Body of pancreas (tissue), 4 donors: ENCODE data around the gene CIAPIN1. TPM values are rescaled to one million over a fixed set of nuclear protein-coding genes. Genes with fewer than 3 reads are reported as not detected.

Experiments
- ATAC-seq: fragments of 150-250 bp; one replicate; pipeline ENCODE4 v1.9.1; 2016
- DNase-seq, 4 donors: peaks; one replicate each; pipeline ENCODE4 v3.0.0-alpha.2; 2019
- H3K27ac ChIP-seq, 4 donors: fragments of 200-600 bp; sonication (generic); 1 replicate in 3 of 4; 2 replicates in 1 of 4; pipeline versions ENCODE4 v1.5.1 to v1.6.1; 2016 to 2019; ENCODE audit warnings: mild to moderate bottlenecking in 1 of 4, mixed read lengths in 1 of 4, moderate library complexity in 1 of 4
- H3K27me3 ChIP-seq, 2 donors: fragments of 200-600 bp; sonication (generic); one replicate each; pipeline ENCODE4 v1.6.0; 2016; ENCODE audit warnings: mild to moderate bottlenecking in 1 of 2
- H3K36me3 ChIP-seq, 2 donors: fragments of 200-600 bp; sonication (generic); replicated peaks in 1 of 2; 2 replicates each; pipeline ENCODE4 v1.5.1; 2016; ENCODE audit warnings: low read depth in 2 of 2; ENCODE audit not compliant: insufficient read depth in 1 of 2
- H3K4me1 ChIP-seq: fragments of 200-600 bp; sonication (generic); one replicate; pipeline ENCODE4 v1.6.0; 2016
- H3K4me3 ChIP-seq, 2 donors: fragments of 200-600 bp; sonication (generic); 1 replicate in 1 of 2; 2 replicates in 1 of 2; pipeline ENCODE4 v1.5.1; 2016 to 2019
- H3K9me3 ChIP-seq, 3 donors: fragments of 200-600 bp; sonication (generic); 1 replicate in 2 of 3; 2 replicates in 1 of 3; pipeline ENCODE4 v1.5.1; 2016
- POLR2A ChIP-seq, 3 donors: fragments of 450-650 bp; IDR thresholded peaks; one replicate each; pipeline ENCODE4 v1.6.1; 2016; ENCODE audit warnings: antibody characterized with exemption in 3 of 3, mild to moderate bottlenecking in 2 of 3
- WGBS, 2 donors: methylation state at CpG; one replicate each; pipeline ENCODE4 v1.1.5; 2017; 5-methylcytosine and 5-hydroxymethylcytosine counted together
- intact Hi-C: fragments of 100-400 bp; cut with DNase I; formaldehyde crosslinking; loops from one replicate; pipeline ENCODE4 v1.15.1; 2023
- total RNA-seq, 2 donors: library from RNA; depleted of rRNA; stranded (reverse); fragments of >200 nt; gene quantifications; one replicate each; pipeline ENCODE4 v1.1.0, GENCODE V29; 2016
- TF ChIP-seq, protein P1 (sequence below), 7 experiments: fragments of 450-650 bp in 4 of 7; fragments of 200-600 bp in 3 of 7; sonication (generic) in 3 of 7; IDR thresholded peaks; one replicate each; pipeline ENCODE4 v1.5.1; 2016 to 2019; ENCODE audit warnings: antibody characterized with exemption in 7 of 7

The CIAPIN1 gene
- total RNA-seq, 2 donors from 2014 or later: 13.5 to 19.4 TPM

DNA sequence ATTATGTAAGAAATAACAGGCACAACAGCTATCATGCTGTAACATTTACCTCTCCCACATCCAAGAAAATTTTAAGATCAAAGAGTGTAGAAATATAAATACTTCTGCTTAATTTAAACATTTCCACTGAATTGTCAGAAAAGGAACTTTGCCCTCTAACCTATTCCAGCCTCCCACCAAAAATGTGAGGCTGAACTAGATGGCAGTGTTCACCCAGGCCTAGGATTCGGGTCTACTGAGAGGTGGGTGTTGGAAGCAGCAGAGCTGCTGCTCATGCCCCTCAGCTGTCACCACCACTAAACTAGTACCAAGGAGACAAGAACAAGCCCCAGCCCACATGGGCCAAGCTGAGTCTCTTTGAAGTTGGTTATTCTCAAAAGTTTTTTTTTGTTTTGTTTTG is 11.3 kb downstream of the CIAPIN1 start:
- TF ChIP-seq, protein P1, sequence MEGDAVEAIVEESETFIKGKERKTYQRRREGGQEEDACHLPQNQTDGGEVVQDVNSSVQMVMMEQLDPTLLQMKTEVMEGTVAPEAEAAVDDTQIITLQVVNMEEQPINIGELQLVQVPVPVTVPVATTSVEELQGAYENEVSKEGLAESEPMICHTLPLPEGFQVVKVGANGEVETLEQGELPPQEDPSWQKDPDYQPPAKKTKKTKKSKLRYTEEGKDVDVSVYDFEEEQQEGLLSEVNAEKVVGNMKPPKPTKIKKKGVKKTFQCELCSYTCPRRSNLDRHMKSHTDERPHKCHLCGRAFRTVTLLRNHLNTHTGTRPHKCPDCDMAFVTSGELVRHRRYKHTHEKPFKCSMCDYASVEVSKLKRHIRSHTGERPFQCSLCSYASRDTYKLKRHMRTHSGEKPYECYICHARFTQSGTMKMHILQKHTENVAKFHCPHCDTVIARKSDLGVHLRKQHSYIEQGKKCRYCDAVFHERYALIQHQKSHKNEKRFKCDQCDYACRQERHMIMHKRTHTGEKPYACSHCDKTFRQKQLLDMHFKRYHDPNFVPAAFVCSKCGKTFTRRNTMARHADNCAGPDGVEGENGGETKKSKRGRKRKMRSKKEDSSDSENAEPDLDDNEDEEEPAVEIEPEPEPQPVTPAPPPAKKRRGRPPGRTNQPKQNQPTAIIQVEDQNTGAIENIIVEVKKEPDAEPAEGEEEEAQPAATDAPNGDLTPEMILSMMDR (IDR thresholded peaks at IDR 0.05): no peak
- no peak for TF ChIP-seq POLR2A (IDR thresholded peaks at IDR 0.05)
- no peak for DNase-seq
- intact Hi-C loops: no loop called here

DNA sequence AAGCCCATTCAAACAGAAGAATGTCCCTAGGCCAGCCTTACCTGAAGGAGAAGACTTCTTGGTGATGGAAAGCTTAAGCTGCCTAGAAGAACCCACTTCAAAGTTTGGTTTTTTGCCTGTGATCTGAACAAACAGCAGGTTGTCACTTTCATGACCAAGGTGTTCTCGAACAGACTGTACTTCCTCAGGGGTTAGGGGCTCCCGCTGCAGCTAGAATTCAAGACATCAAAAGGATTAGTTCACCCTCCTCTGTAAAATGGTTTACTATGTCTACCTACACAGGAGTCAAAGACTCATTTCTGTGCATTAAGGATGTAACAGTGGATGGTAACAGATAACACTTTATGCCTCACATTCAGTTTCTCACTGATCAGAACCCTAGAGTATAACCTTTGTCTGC is 13.2 kb downstream of the CIAPIN1 start:
- H3K27me3 ChIP-seq: no peaks in the 10 kb centered on the region
- ATAC-seq: no peak
- peaks cover 7% of the 10 kb centered on the region for H3K4me1 ChIP-seq
- H3K9me3 ChIP-seq: no peaks in the 10 kb centered on the region
- intact Hi-C loops: no loop called here
- H3K4me3 ChIP-seq: no peak overlapping the region
- no peak overlapping the region for H3K27ac ChIP-seq
- WGBS, 2 donors: 93 to 100% methylated on average over 2 of the region's 2 CpGs
- no peak for TF ChIP-seq POLR2A (IDR thresholded peaks at IDR 0.05)
- TF ChIP-seq, protein P1 (IDR thresholded peaks at IDR 0.05): no peak
- no peak for DNase-seq
- peaks cover 14 to 22% of the 10 kb centered on the region in 2 donors for H3K36me3 ChIP-seq

More for the DNA sequence above, 11.3 kb downstream of the CIAPIN1 start:
- Histone ChIP-seq H3K36me3 (peaks cover 9 to 10% of the 10 kb centered on the region in 2 donors), H3K4me3 (no peak overlapping the region), H3K9me3 (no peaks in the 10 kb centered on the region), H3K4me1 (peaks cover 7% of the 10 kb centered on the region), H3K27ac (no peak overlapping the region), H3K27me3 (no peaks in the 10 kb centered on the region)
- no peak for ATAC-seq
- 90 to 100% methylated on average over 1 of the region's 1 CpG for WGBS, 2 donors

DNA sequence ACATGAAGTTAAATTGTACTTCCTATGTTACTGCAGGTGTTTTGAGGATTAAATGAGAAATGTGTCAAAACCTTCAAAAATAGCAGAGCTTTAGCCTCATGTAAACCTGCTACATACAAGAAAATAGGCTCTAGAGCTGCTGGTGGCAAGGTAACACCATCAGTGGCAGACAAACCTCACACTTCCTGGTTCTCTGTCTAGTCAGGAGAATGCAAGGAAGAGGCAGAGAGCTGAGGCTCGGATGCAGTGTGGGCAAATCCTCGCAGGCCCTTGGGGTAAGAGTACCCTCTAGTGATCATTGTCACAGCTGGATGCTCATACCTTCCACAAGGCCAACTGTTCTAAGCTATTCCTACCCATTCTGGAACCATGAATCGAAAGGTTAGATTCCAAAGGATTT is 14.2 kb downstream of the CIAPIN1 start:
- H3K27me3 ChIP-seq: no peaks in the 10 kb centered on the region
- DNase-seq: no peak
- no peak overlapping the region for H3K4me3 ChIP-seq
- H3K27ac ChIP-seq: no peak overlapping the region
- ATAC-seq: no peak
- no peak for TF ChIP-seq POLR2A (IDR thresholded peaks at IDR 0.05)
- TF ChIP-seq, protein P1 (IDR thresholded peaks at IDR 0.05): no peak
- H3K9me3 ChIP-seq: no peaks in the 10 kb centered on the region
- WGBS, 2 donors: 87 to 90% methylated on average over 3 of the region's 3 CpGs
- peaks cover 14 to 28% of the 10 kb centered on the region in 2 donors for H3K36me3 ChIP-seq
- H3K4me1 ChIP-seq: peaks cover 7% of the 10 kb centered on the region
- intact Hi-C loops: no loop called here

DNA sequence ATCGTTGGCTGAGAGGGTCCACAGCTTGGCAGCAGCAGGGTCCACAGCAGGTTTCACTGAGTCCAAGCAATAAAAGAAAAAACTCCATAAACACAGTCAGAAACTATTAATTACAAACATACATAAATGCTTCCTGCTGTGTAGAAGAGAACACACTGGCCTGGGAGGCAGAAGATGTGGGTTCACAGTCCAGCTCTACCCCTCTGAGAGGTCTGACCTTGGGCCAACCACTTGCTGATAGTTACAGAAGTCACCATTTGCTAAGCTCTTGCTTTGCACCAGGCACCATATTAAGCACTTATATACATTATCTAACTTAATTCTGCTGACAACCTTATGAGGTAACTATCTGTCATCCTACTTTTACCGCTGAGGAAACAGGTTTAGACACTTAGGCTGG is 14.7 kb downstream of the CIAPIN1 start:
- TF ChIP-seq, protein P1 (IDR thresholded peaks at IDR 0.05): no peak
- Histone ChIP-seq H3K27me3 (no peaks in the 10 kb centered on the region), H3K27ac (no peak overlapping the region), H3K36me3 (peaks cover 18 to 28% of the 10 kb centered on the region in 2 donors), H3K4me1 (peaks cover 7% of the 10 kb centered on the region), H3K4me3 (no peak overlapping the region), H3K9me3 (no peaks in the 10 kb centered on the region)
- DNase-seq (peak in 2 of 4 donors; percentile 40 to 61), ATAC-seq (no peak)
- 34 to 59% methylated on average over 2 of the region's 2 CpGs for WGBS, 2 donors
- intact Hi-C loops: no loop called here

DNA sequence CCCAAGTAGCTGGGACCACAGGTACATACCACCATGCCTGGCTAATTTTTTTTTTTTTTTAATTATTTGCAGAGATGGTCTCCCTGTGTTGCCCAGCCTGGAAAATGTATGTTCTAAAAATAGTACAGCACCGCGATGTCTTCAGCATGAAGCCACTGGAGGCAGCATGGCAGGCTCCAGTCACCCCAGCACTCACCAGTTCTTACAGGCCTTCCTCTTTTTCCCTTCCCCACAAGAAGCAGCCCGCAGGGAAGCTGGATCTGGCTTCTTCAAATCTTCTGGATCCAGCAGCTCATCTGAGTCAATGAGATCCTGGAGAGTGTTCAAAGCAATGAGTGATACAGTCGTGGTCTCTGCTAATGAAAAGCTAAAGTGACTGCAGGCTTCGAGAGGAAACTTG is 16.2 kb downstream of the CIAPIN1 start:
- H3K4me3 ChIP-seq: no peak overlapping the region
- no peak for DNase-seq
- WGBS, 2 donors: 72 to 87% methylated on average over 5 of the region's 5 CpGs
- no peaks in the 10 kb centered on the region for H3K27me3 ChIP-seq
- intact Hi-C loops: no loop called here
- H3K9me3 ChIP-seq: no peaks in the 10 kb centered on the region
- TF ChIP-seq POLR2A (IDR thresholded peaks at IDR 0.05): no peak
- TF ChIP-seq, protein P1 (IDR thresholded peaks at IDR 0.05): no peak
- peaks cover 20 to 28% of the 10 kb centered on the region in 2 donors for H3K36me3 ChIP-seq
- H3K4me1 ChIP-seq: peaks cover 7% of the 10 kb centered on the region
- H3K27ac ChIP-seq: no peak overlapping the region
- no peak for ATAC-seq
